Osteocyte (in vitro differentiated cells): Measurements from ENCODE around the gene FOXC2. TPM values are rescaled to one million over a fixed set of nuclear protein-coding genes. Genes with fewer than 3 reads are reported as not detected.
A peak's percentile ranks its signal among the peaks of the same experiment; 100 is the strongest.

Source experiments
- DNase-seq: peaks from one replicate; pipeline ENCODE4 v3.0.0; 2021; ENCODE audit warnings: mixed read lengths; ENCODE audit not compliant: unreplicated experiment; ENCODE audit errors: extremely low spot score
- H3K27ac Mint-ChIP-seq: one replicate; pipeline ENCODE4 v1.8.0; 2021; ENCODE audit warnings: mild to moderate bottlenecking, mixed read lengths; ENCODE audit not compliant: unreplicated experiment
- H3K27me3 Mint-ChIP-seq: one replicate; pipeline ENCODE4 v1.8.0; 2021; ENCODE audit warnings: mixed read lengths; ENCODE audit not compliant: unreplicated experiment
- H3K36me3 Mint-ChIP-seq: one replicate; pipeline ENCODE4 v1.8.0; 2021; ENCODE audit warnings: mixed read lengths; ENCODE audit not compliant: unreplicated experiment
- H3K4me1 Mint-ChIP-seq: one replicate; pipeline ENCODE4 v1.8.0; 2021; ENCODE audit warnings: mixed read lengths; ENCODE audit not compliant: unreplicated experiment
- H3K4me3 Mint-ChIP-seq: one replicate; pipeline ENCODE4 v1.8.0; 2021; ENCODE audit warnings: mild to moderate bottlenecking, moderate library complexity, mixed read lengths; ENCODE audit not compliant: unreplicated experiment
- H3K9me3 Mint-ChIP-seq: one replicate; pipeline ENCODE4 v1.8.0; 2021; ENCODE audit warnings: mixed read lengths; ENCODE audit not compliant: unreplicated experiment
- total RNA-seq: library from RNA; stranded (reverse); gene quantifications from 2 replicates; pipeline ENCODE4 v1.2.1, GENCODE V29; 2021
- TF ChIP-seq, protein P1 (sequence below): fragments of 200-600 bp; sonication (generic); IDR thresholded peaks from 2 replicates; pipeline ENCODE4 v1.5.0; 2021; ENCODE audit warnings: antibody characterized with exemption, mild to moderate bottlenecking, moderate library complexity

FOXC2 gene
- total RNA-seq, 1 donor from 2014 or later: 93.4 TPM

DNA sequence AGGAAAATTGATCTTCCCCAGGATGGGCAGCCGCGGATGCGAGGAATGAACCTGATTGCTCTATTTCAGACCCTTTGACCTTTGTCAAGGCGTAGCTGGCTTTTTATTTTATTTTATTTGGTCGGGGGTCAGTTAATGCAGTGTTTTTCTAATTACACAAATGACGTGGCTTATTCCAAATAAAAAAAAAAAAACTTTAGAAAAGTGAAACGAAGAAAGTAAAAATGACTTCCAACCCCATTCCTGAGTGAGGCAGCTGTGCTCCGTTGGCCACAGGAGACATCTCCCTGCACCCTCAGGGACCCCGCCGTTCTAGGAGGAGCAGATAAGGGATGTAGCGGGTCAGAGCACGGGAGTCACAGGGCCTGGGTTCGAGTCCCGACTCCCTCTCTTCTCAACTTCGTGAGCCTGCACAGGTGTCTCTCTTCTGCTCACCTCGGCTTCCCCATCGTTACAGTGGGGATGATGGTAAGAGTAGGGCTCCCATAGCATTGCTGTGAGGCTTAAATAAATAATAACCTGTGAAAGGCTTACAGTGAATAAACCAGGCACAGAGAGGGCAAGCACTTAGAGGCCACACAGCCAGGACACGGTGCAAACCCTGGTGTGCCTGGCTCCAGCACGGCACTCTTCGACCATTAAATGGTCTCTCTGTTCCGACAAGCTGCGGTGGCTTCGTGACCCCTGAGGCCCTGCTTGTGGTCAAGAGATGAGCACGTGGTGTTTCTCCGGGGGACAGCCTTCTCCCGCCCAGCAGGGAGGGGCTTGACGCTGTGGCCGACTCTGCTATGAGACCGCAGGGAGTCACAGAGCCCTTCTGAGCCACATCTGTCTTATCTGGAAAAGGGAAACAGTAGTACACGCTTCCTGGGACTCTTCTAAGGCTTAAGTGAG lies 46.1 kb upstream of the FOXC2 start:
- no peak overlapping the region for H3K27ac Mint-ChIP-seq
- no peaks in the 10 kb centered on the region for H3K9me3 Mint-ChIP-seq
- no peak for DNase-seq
- H3K36me3 Mint-ChIP-seq: no peaks in the 10 kb centered on the region
- H3K4me1 Mint-ChIP-seq: peaks cover 4% of the 10 kb centered on the region
- TF ChIP-seq, protein P1, sequence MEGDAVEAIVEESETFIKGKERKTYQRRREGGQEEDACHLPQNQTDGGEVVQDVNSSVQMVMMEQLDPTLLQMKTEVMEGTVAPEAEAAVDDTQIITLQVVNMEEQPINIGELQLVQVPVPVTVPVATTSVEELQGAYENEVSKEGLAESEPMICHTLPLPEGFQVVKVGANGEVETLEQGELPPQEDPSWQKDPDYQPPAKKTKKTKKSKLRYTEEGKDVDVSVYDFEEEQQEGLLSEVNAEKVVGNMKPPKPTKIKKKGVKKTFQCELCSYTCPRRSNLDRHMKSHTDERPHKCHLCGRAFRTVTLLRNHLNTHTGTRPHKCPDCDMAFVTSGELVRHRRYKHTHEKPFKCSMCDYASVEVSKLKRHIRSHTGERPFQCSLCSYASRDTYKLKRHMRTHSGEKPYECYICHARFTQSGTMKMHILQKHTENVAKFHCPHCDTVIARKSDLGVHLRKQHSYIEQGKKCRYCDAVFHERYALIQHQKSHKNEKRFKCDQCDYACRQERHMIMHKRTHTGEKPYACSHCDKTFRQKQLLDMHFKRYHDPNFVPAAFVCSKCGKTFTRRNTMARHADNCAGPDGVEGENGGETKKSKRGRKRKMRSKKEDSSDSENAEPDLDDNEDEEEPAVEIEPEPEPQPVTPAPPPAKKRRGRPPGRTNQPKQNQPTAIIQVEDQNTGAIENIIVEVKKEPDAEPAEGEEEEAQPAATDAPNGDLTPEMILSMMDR: no peak
- H3K4me3 Mint-ChIP-seq: peak overlapping the region; percentile 48
- peaks cover 75% of the 10 kb centered on the region for H3K27me3 Mint-ChIP-seq

GRCh38 chr16:86521236-86522197 lies 45.1 kb upstream of the FOXC2 start:
- Mint-ChIP-seq H3K27ac (no peak overlapping the region), H3K27me3 (peaks cover 72% of the 10 kb centered on the region), H3K36me3 (no peaks in the 10 kb centered on the region), H3K4me3 (no peak overlapping the region), H3K4me1 (peaks cover 2% of the 10 kb centered on the region), H3K9me3 (no peaks in the 10 kb centered on the region)
- TF ChIP-seq, protein P1: no peak
- no peak for DNase-seq

DNA sequence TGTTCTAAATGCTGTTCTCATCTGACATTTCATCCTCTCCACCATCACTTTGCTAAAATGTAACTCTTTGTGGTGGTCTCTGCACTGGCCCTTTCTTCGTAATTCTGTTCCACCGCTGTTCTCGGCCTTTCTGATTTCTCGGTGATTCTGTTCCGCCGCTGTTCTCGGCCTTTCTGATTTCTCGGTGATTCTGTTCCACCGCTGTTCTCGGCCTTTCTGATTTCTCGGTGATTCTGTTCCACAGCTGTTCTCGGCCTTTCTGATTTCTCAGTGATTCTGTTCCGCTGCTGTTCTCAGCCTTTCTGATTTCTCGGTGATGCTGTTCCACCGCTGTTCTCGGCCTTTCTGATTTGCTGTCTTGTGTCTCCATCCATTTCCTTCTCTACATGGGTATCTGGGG lies 44.0 kb upstream of the FOXC2 start:
- Mint-ChIP-seq H3K36me3 (peaks cover 1% of the 10 kb centered on the region), H3K4me1 (peaks cover 2% of the 10 kb centered on the region), H3K4me3 (no peak overlapping the region), H3K27me3 (peaks cover 68% of the 10 kb centered on the region), H3K27ac (no peak overlapping the region), H3K9me3 (no peaks in the 10 kb centered on the region)
- TF ChIP-seq, protein P1: no peak
- DNase-seq: no peak

GRCh38 chr16:86523166-86523740 lies 43.4 kb upstream of the FOXC2 start:
- DNase-seq: no peak
- H3K36me3 Mint-ChIP-seq: peaks cover 2% of the 10 kb centered on the region
- H3K27me3 Mint-ChIP-seq: peaks cover 66% of the 10 kb centered on the region
- TF ChIP-seq, protein P1: no peak
- no peak overlapping the region for H3K4me3 Mint-ChIP-seq
- H3K27ac Mint-ChIP-seq: no peak overlapping the region
- peaks cover 2% of the 10 kb centered on the region for H3K4me1 Mint-ChIP-seq
- H3K9me3 Mint-ChIP-seq: no peaks in the 10 kb centered on the region
